ENCODE results near the gene FOXS1. TPM values are rescaled to one million over a fixed set of nuclear protein-coding genes. Genes with fewer than 3 reads are reported as not detected.

Gene FOXS1
- total RNA-seq, 4 donors from 2014 or later = 0.33 TPM; not detected in 3

GRCh38 chr20:31860390-31861134 is 15.2 kb upstream of the FOXS1 start:
- peak in 1 of 2 donors; percentile 6 for DNase-seq
- TF ChIP-seq CTCF (IDR thresholded peaks at IDR 0.05 in 4 of 5, conservative IDR thresholded peaks at IDR 0.05 in 1 of 5) = no peak
- TF ChIP-seq POLR2A (IDR thresholded peaks at IDR 0.05) = no peak
- Histone ChIP-seq H3K27ac (no peak overlapping the region), H3K4me3 (peak overlapping the region; percentile 48 to 57 (median 54)), H3K36me3 (no peaks in the 10 kb centered on the region), H3K27me3 (peaks cover 27 to 42% (median 32%) of the 10 kb centered on the region in 3 donors), H3K9me3 (no peaks in the 10 kb centered on the region), H3K4me1 (peaks cover 4 to 13% of the 10 kb centered on the region in 2 donors)
- in situ Hi-C loops (cut with MboI; ENCODE audit: low sequenced_read_pairs in 4 of 4) = no loop called here
- ATAC-seq = no peak
- intact Hi-C loops (cut with DNase I; ENCODE audit: low total_unique reads) = no loop called here

- Histone ChIP-seq H3K4me1 (peaks cover 4 to 13% of the 10 kb centered on the region in 2 donors), H3K9me3 (no peaks in the 10 kb centered on the region), H3K36me3 (no peaks in the 10 kb centered on the region), H3K27me3 (peaks cover 27 to 42% (median 32%) of the 10 kb centered on the region in 3 donors), H3K4me3 (no peak overlapping the region), H3K27ac (no peak overlapping the region)
- DNase-seq = no peak
- no peak for ATAC-seq
- intact Hi-C loops (cut with DNase I; ENCODE audit: low total_unique reads) = no loop called here
- TF ChIP-seq CTCF (IDR thresholded peaks at IDR 0.05 in 4 of 5, conservative IDR thresholded peaks at IDR 0.05 in 1 of 5) (no peak), POLR2A (IDR thresholded peaks at IDR 0.05) (no peak)
- in situ Hi-C loops (cut with MboI; ENCODE audit: low sequenced_read_pairs in 4 of 4) = loop anchor here (5.0 to 10.0 kb wide), 3 partner anchors 92 to 175 kb away; partner anchors contain the start of gene PDRG1 (in 4 of the 4)
Observed at GRCh38 chr20:31859998-31860380, 14.6 kb upstream of the FOXS1 start.

GRCh38 chr20:31859266-31859997 is 14.0 kb upstream of the FOXS1 start:
- in situ Hi-C loops (cut with MboI; ENCODE audit: low sequenced_read_pairs in 4 of 4) = loop anchor here (5.0 to 10.0 kb wide), 3 partner anchors 93 to 175 kb away; partner anchors contain the start of gene PDRG1 (in 4 of the 4)
- intact Hi-C loops (cut with DNase I; ENCODE audit: low total_unique reads) = no loop called here
- H3K4me3 ChIP-seq = no peak overlapping the region
- H3K9me3 ChIP-seq = no peaks in the 10 kb centered on the region
- DNase-seq = no peak
- TF ChIP-seq CTCF (IDR thresholded peaks at IDR 0.05 in 4 of 5, conservative IDR thresholded peaks at IDR 0.05 in 1 of 5) (no peak), POLR2A (IDR thresholded peaks at IDR 0.05) (no peak)
- H3K27me3 ChIP-seq = peaks cover 27 to 42% (median 32%) of the 10 kb centered on the region in 3 donors
- peaks cover 4 to 13% of the 10 kb centered on the region in 2 donors for H3K4me1 ChIP-seq
- no peaks in the 10 kb centered on the region for H3K36me3 ChIP-seq
- ATAC-seq = no peak
- H3K27ac ChIP-seq = no peak overlapping the region

- H3K27me3 ChIP-seq = peaks cover 27 to 42% (median 32%) of the 10 kb centered on the region in 3 donors
Observed at GRCh38 chr20:31858760-31859083, 13.3 kb upstream of the FOXS1 start.

More at GRCh38 chr20:31858760-31859083, 13.3 kb upstream of the FOXS1 start:
- intact Hi-C loops (cut with DNase I; ENCODE audit: low total_unique reads) = no loop called here
- no peak for TF ChIP-seq POLR2A (IDR thresholded peaks at IDR 0.05)
- TF ChIP-seq CTCF (IDR thresholded peaks at IDR 0.05 in 4 of 5, conservative IDR thresholded peaks at IDR 0.05 in 1 of 5) = no peak
- Histone ChIP-seq H3K27ac (no peak overlapping the region), H3K36me3 (no peaks in the 10 kb centered on the region), H3K4me1 (peaks cover 4 to 13% of the 10 kb centered on the region in 2 donors), H3K9me3 (no peaks in the 10 kb centered on the region), H3K4me3 (no peak overlapping the region)
- DNase-seq (peak in 1 of 2 donors; percentile 0), ATAC-seq (no peak)
- in situ Hi-C loops (cut with MboI; ENCODE audit: low sequenced_read_pairs in 4 of 4) = loop anchor here (5.0 to 10.0 kb wide), 3 partner anchors 94 to 176 kb away; partner anchors contain the start of gene PDRG1 (in 4 of the 4)

Measured in gastrocnemius medialis (tissue), 4 donors.